ENCODE data around the gene SKIC8.
A peak's percentile ranks its signal among the peaks of the same experiment; 100 is the strongest.

Gene SKIC8

DNA sequence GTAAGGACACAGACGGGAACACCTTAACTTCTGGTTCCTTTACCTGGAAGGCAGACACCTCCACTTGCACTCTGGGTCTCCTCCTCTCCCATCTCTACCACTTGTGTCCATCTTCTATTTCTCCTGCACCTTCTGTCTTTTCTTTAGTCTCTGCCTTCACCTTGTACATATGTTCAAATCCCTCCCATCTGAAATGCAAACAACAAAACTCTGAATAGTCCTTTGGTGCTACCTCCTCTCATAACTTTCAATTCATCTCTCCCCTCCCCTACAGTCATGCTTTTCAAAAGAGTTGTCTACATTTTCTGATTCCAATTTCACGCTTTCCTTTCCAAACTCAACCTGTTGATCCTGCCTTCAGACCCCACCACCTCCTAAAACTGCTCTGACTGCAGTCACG, 35.4 kb upstream of the SKIC8 start:
- in situ Hi-C loops (cut with HindIII; ENCODE audit: low pct_unique_long_range_greater_than_20kb, low sequenced_read_pairs): no loop called here
- no peak for TF ChIP-seq JUND (IDR thresholded peaks at IDR 0.05; ENCODE audit: low read depth)
- no peak for DNase-seq (ENCODE audit: low read depth in 1 of 2, low spot score in 1 of 2)

DNA sequence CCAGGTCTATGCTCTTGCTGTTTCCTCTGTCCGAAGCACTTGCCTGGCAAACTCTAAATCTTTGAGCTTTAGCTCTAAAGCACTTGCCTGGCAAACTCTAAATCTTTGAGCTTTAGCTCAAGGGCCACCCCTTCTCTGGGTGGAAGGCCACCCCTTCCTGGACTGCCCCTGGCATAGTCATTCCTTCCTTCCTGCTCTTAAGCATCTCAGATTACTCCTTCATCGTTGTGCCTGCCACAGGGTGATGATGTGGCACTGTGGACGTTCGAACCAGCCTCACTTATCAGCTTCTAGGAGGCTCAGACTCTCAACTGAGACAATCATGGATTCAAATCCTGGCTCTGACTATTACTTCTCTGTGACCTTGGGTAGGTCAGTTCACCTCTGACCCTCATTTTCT, 30.2 kb upstream of the SKIC8 start:
- in situ Hi-C loops (cut with HindIII; ENCODE audit: low pct_unique_long_range_greater_than_20kb, low sequenced_read_pairs): no loop called here
- no peak for DNase-seq (ENCODE audit: low read depth in 1 of 2, low spot score in 1 of 2)
- TF ChIP-seq JUND (IDR thresholded peaks at IDR 0.05; ENCODE audit: low read depth): no peak

DNA sequence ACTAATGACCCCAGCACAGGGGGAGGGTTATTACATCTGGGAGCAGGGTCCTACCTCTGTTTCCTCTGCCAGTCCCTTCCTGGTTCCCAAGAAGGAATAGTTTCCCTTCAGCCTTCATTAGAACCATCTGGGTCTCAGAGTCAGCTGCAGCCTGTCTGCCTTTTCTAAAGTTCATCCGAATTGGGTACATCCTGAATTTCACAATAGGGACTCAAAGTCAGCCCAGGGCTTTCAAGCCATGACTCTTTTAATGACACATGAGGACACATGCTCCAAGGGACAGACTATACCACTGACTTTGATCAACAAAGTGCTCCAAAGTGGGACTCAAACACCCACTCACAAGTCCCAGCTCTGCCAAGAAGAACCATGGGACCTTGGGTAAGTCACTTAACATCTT, 28.1 kb upstream of the SKIC8 start:
- in situ Hi-C loops (cut with HindIII; ENCODE audit: low pct_unique_long_range_greater_than_20kb, low sequenced_read_pairs): no loop called here
- DNase-seq (ENCODE audit: low read depth in 1 of 2, low spot score in 1 of 2): no peak
- TF ChIP-seq JUND (IDR thresholded peaks at IDR 0.05; ENCODE audit: low read depth): no peak

DNA sequence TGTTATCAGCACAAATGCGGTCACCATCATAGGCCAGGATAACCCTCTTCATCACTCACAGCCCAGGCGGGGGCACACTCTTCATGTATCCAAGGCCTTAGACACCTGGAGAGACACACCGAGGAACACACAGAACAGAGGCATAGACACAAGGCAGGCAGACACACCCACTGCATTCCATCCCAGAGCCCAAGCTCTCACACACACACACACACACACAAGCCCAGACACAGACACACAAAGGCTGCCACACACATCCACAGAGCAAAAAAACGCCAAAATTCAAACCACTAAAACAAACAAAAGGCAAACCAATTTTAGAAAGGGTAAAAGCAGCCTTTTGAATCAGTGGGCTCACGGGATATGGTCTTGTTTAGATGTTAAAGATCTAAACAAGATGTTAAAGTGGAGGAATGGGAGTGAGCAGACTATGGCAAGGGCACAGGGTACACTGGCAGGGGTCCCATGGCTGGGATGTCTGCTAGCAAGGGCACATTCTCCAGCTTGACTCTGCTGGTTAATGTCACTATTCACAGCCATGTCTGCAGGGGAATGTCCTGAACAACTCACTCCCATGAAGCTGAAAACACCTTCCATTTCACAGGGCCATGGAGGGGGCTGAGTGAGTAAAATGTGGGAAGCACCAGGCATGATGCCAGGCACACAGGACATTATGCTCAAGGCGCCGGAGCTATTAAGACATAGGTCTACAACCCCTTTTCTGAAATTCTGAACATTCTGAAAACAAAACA, 25.9 kb upstream of the SKIC8 start:
- in situ Hi-C loops (cut with HindIII; ENCODE audit: low pct_unique_long_range_greater_than_20kb, low sequenced_read_pairs): no loop called here
- no peak for TF ChIP-seq JUND (IDR thresholded peaks at IDR 0.05; ENCODE audit: low read depth)
- peak in 1 of 2 experiments; percentile 42 for DNase-seq (ENCODE audit: low read depth in 1 of 2, low spot score in 1 of 2)

DNA sequence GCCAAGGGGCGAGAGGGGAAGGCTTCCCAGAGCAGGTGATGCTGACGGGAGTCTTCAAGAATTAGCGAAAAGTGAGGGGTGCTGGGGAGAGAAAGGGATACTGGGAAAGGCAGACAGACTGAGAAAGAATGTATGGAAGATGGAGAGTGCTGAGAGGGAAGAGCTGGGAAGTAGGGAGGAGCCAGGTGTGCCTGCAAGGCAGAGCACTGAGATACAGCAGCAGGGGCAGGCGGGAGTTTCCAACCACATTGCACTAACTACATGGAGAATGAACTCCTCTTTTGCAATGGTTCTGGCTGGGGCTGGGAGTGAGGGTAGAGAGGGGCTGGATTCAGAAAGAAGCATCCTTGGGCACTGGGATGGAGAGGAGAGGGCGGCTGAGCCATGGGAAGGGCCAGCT, 24.7 kb upstream of the SKIC8 start:
- in situ Hi-C loops (cut with HindIII; ENCODE audit: low pct_unique_long_range_greater_than_20kb, low sequenced_read_pairs): no loop called here
- TF ChIP-seq JUND (IDR thresholded peaks at IDR 0.05; ENCODE audit: low read depth): no peak
- DNase-seq (ENCODE audit: low read depth in 1 of 2, low spot score in 1 of 2): no peak

DNA sequence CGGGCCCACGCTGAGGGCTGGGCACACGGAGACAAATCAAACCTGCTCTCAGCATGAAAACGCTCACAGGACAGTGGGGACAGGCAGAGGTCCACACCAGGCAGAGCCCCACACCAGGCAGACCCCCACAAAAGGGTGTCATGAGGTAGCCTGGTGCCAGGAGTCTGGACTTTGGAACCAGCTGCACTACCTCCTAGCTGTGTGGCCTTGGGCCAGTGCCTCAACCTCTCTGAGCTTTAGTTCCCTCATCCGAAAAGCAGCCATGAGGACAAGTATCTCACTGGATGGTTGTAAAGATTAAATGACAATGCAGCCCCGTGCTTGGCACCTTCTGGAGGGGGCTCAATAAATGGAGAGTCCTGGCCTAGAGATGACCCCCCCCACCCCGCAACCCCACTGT, 24.3 kb upstream of the SKIC8 start:
- in situ Hi-C loops (cut with HindIII; ENCODE audit: low pct_unique_long_range_greater_than_20kb, low sequenced_read_pairs): no loop called here
- no peak for DNase-seq (ENCODE audit: low read depth in 1 of 2, low spot score in 1 of 2)

DNA sequence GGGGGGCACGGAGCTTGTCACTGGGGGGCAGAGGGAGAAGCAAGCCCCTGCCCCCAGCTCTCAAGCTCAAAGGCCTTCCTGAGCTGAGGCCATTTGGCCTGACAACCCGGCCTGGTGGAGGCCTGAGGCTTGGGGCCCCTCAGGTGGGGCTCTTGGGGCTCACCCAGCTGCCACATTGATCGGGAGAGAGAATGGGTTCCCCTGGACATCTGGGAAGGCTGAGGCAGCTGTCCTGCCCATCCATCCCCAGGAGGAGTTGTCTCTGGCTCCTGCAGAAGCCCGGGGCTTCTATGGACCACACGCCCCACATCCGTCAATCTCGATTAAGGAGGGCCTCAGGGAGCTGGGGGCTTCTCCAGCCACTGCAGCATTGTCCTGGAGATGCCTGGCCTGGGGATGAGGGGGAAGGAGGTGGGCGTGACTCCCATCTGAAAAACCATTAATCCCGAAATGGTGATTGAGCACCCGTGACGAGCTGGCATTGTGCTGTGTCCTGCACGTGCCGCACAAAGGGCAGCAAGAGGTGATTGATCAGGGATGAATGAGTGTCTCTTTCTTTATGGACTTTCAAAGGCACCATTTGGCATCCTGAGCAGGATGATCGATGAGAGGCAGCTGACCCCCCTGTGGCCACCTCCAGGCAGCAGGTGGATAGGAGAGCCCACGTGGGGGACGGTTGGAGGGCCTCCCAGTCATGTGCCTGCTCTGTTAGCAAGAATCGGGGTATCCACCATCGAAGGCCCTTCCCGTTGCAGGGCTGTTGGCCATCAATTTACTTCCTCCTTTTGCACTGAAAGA, 23.5 kb upstream of the SKIC8 start:
- in situ Hi-C loops (cut with HindIII; ENCODE audit: low pct_unique_long_range_greater_than_20kb, low sequenced_read_pairs): no loop called here
- no peak for TF ChIP-seq JUND (IDR thresholded peaks at IDR 0.05; ENCODE audit: low read depth)
- DNase-seq (ENCODE audit: low read depth in 1 of 2, low spot score in 1 of 2): no peak

More for the DNA sequence above, 24.3 kb upstream of the SKIC8 start:
- no peak for TF ChIP-seq JUND (IDR thresholded peaks at IDR 0.05; ENCODE audit: low read depth)

DNA sequence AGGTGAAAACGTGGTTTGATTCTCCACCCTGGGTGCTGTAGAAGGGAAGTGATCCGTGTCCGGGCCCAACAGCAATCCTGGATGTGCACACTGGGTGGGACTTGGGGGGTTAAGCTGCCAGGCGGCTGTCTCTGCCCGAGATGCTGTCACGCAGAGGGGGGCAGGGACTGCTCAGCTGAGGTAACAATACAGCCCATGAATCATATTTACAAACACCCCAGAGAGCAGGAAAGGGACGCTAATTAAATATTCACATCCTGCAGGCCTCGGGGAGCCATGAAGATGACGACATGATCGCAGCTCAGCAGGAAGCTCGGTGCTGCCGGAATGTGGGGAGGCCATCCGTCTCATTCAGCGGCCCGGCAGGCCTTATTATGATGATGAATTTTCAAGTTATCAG, 22.8 kb upstream of the SKIC8 start:
- no peak for TF ChIP-seq JUND (IDR thresholded peaks at IDR 0.05; ENCODE audit: low read depth)
- in situ Hi-C loops (cut with HindIII; ENCODE audit: low pct_unique_long_range_greater_than_20kb, low sequenced_read_pairs): no loop called here
- no peak for DNase-seq (ENCODE audit: low read depth in 1 of 2, low spot score in 1 of 2)

DNA sequence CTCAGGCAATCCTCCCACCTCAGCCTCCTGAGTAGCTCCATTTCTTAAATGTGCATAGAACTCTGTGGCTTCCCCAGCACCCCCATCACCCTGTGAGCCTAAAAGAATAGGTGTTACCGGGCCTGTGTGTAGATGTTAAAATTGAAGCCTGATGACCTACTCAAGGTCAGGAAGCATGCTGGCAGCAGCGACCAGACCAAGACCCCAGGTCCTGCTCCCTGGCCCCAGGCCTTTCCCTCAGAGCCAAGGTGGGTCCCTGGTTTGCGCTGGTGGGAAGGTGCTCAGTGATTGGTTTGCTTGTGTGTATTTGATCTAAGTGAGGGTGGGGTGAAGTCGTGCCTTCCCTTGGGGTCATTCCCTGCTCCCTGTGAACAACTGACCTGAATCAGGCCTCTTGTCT, 22.4 kb upstream of the SKIC8 start:
- no peak for TF ChIP-seq JUND (IDR thresholded peaks at IDR 0.05; ENCODE audit: low read depth)
- in situ Hi-C loops (cut with HindIII; ENCODE audit: low pct_unique_long_range_greater_than_20kb, low sequenced_read_pairs): no loop called here
- no peak for DNase-seq (ENCODE audit: low read depth in 1 of 2, low spot score in 1 of 2)

DNA sequence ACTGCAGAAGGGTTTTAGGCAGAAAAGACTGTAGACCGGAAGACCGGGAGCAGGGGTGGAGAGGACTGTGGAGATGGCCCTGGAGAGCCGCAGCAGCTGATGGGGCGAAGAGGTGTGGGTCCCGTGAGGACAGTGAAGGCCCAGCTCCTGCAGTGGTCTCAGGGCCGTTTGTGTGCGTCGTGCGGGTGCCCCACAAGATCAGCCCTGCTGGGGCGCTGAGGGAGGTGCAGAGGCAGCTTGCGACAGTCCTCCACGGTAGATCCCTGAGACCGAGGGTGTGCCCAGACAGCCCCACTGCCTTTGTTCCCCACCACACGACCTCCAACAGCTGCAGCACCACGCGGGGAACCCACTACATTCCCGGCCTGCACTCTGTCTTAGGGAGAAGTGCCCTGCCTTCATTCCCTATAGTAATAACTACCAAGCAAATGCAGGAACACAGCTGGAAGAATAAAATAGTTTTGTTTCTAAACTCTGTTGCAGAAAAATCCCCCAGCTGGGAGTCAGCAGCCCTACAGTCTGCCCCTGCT, 21.7 kb upstream of the SKIC8 start:
- in situ Hi-C loops (cut with HindIII; ENCODE audit: low pct_unique_long_range_greater_than_20kb, low sequenced_read_pairs): no loop called here
- DNase-seq (ENCODE audit: low read depth in 1 of 2, low spot score in 1 of 2): no peak
- TF ChIP-seq JUND (IDR thresholded peaks at IDR 0.05; ENCODE audit: low read depth): no peak

DNA sequence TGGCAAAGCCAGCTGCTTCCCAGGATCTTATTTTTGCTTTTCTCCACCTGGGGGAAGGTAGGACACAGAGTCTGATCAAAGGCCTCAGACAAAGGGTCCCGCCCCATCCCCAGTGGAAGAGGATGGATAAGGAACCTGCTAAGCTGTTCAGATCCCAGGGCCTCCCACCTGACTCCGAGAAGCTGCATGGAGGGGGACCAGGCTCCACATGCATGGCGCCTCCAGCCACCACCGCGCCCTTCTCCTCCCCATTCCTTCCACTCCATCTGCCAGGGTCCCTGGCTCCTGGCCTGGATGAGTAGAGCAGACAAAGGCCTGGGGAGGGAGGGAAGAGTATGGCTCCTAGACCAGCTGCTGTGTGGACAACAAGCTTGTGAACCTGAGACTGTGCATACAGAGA, 20.8 kb upstream of the SKIC8 start:
- no peak for DNase-seq (ENCODE audit: low read depth in 1 of 2, low spot score in 1 of 2)
- TF ChIP-seq JUND (IDR thresholded peaks at IDR 0.05; ENCODE audit: low read depth): no peak
- in situ Hi-C loops (cut with HindIII; ENCODE audit: low pct_unique_long_range_greater_than_20kb, low sequenced_read_pairs): no loop called here

DNA sequence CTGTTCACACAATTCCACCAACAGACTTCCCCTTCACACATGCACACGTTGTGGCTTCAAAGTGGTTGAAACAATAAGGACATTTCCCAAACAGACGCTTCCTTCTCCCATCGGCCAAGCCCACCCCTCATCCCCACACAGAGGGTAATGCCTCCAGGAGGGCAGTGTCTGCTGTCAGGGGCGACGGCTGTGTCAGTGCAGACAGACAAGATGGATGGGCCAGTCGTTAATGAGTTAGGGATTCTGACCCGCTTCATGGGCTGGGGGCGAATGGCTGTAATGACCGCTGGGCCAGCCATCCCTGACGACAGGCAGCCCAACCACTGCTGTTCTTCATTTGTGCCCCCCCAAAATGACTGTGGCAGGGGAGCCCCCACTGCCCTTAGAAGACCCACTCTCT, 20.2 kb upstream of the SKIC8 start:
- no peak for TF ChIP-seq JUND (IDR thresholded peaks at IDR 0.05; ENCODE audit: low read depth)
- no peak for DNase-seq (ENCODE audit: low read depth in 1 of 2, low spot score in 1 of 2)
- in situ Hi-C loops (cut with HindIII; ENCODE audit: low pct_unique_long_range_greater_than_20kb, low sequenced_read_pairs): no loop called here

DNA sequence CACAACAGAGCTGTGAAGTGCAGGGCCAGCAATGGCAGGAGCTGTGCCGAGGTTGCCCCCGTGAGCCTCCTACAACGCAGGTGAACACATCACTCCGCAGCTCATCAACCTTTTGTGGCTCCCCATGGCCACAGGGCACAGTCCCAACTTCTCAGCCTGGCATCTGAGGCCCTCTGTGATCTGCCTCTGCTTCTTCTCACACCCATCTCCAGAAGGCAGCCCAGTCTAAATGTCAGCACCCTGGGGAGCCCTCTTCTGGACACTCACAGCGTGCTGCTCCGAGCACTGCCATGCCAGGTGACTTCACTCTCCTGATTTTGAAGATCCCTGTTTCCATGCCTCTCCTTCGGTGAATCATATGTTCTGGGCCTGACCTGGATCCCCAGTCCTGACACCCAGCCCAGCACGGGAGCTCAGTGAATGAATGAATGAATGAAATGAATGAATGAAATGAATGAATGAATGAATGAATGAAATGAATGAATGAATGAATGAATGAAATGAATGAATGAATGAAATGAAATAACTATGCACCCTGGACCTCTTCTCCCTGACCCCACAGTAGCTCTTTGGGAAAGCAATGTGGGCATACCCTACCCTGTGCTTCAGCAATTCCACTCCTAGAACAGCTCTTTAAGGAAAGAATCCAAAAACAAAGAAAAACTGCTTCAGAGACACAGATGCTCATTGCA, 17.9 kb upstream of the SKIC8 start:
- in situ Hi-C loops (cut with HindIII; ENCODE audit: low pct_unique_long_range_greater_than_20kb, low sequenced_read_pairs): no loop called here
- DNase-seq (ENCODE audit: low read depth in 1 of 2, low spot score in 1 of 2): peak in 1 of 2 experiments; percentile 65
- TF ChIP-seq JUND (IDR thresholded peaks at IDR 0.05; ENCODE audit: low read depth): no peak
